Measurements from ENCODE around the gene LRRIQ4.
A peak's percentile ranks its signal among the peaks of the same experiment; 100 is the strongest.

The LRRIQ4 gene

DNA sequence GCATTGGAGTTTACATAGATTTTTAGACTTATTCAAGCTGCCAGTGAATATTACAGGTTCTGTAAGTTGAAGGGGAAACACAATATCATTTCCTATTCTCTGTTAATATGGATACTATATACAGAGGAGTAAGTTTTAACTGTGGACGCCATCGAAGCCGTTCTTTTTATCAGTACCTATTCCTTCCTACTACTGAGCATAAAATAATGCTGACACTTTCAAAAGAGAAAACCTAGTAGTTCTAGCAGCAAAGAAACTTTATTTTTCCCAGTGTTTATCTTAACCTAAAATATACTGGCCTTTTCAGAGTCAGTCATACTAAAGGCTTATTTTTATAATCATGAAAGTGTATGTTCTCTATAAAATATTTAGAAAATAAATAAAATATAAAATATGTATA is 42.8 kb downstream of the LRRIQ4 start:
- no peak for DNase-seq (ENCODE audit: low spot score)

DNA sequence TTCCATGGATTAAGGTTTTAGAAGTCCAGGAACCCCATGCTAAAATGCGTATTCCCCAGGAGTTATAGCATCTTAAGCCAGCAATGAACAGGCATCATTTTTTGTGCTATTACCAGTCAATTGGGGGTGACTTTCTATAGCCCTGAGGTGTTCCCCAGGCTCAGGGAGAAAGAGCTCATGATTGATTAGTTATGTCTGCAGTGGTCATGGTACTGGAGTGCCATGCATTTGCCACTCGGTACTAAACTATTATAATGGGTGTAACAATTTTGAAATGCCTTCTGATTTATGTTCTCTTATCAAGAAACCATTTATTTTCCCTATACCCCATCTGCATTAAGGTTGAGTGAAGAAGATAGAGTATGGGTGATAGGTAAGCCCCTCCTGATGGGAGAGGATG is 45.1 kb downstream of the LRRIQ4 start:
- no peak for DNase-seq (ENCODE audit: low spot score)

DNA sequence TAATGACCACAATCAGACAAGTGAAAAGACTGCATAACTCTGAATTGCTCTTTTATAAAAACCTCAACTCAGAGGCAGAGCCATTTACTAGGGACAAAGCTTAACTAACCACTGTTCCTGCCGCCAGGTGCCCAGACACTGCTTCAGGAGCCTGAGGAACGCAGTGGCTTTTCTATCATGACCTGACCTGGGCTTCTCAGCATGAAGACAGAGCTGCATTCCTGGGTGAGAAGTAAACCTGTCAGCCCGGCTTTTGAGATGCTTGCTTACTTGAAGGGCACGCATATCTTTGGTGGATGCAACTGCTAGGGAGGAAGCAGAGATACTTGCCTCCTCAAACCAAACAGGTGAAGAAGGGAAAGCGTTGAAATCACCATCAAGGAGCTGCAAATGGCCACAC is 49.2 kb downstream of the LRRIQ4 start:
- DNase-seq (ENCODE audit: low spot score) = no peak

DNA sequence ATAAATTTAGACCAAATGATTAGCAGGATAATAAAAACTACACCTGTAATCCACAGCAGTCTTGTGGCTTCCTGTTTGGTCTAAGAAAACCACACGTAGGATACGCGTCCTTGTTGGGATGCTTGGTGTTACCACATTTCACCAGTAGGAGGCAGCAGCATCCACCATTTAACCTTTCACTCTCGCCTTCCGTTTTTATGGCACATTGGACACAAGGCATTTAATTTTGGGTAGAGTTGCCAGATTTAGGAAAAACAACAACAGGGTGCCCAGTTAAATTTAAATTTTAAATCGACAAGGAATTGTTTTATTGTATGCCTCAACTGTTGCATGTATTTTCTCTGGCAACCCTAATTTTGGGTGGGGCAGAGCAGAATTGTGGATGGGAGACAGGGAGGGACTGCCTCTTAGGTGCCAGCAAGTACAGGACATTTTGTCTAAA is 50.8 kb downstream of the LRRIQ4 start:
- peak; percentile 86 for DNase-seq (ENCODE audit: low spot score)

DNA sequence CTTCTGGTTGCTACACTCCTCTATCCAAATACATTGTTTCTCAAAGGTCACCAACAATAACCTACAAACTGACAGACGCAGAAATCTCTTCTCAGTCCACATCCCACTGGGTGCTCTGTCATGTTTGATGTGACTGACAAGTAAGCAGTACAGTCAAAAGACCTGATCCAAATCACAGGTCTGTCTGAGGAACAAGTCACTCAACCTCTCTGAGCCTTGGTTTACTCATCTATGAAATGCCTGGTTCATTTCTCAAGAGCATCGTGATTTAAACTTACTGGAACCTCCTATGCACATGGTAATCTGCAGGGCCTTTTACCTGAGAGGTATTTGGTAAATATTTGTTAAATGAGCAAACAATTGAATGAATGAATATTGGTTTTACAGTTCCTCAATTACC is 51.6 kb downstream of the LRRIQ4 start:
- no peak for DNase-seq (ENCODE audit: low spot score)

DNA sequence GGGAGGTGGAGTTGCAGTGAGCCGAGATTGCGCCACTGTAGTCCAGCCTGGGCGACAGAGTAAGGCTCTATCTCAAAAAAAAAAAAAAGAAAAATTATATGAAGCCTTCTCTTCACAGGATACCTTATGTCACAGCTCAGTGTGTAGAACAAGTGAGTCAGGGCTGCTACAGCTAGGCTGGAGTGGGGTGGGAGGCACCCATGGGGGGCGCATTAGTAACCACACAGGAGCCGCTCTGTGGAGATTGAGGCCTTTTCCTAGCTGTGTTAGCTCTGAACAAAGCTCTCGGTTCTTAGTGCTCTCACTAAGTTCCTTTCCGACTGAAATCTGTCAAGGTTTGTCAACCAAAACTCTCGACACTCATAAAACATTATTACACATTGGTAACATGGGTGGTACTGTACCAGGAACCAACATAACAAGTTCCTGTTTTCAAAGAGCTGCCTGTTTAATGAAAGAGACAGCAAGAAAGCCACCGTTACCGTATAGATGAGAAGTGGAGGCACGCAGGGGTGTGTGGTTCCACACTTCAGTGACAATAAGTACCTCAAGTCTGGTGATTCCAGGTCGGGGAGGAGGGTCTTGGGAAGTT is 52.6 kb downstream of the LRRIQ4 start:
- no peak for DNase-seq (ENCODE audit: low spot score)

DNA sequence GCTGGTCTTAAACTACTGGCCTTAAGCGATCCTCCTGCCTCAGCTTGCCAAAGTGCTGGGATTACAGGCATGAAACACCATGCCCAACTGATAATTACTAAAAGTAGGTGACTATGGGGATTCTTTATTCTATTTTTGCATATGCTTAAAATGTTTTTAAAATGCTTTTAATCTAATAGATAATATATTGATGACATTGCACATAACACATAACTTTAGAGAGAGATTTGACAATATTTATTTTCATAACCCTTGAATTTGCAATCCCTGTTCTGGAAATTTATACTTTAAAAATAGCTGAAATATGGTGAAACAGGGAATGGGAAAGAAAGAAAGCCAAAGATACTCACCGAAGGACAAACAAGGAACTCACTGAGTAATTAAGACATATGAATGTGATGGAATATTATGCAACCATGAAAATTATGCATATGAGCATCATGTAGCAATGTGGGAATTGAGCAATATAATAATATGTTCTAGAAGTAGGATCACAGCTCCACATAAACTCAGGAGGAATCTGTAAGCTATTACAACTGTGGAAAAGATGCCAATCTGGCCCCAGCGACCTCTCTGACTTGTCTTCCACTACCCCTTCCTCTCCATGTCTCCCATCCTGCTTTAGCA is 55.0 kb downstream of the LRRIQ4 start:
- DNase-seq (ENCODE audit: low spot score) = no peak

DNA sequence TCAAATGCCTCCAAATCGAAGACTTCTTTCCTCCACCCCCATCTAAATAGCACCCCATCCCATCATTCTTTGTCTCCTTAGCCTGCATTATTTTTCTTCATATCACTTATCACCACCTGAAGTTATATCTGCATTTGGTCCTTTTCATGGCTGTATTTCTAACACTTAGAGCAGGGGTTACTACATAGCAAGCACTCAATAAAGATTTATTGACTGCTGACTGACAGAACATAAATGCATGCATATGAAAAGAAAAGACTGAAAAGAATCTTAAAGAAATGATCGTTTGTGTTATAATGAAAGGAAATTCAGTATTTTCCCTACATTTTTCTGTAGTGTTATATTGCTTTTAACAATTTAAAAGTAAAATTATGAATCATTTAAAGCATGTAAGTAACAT is 55.7 kb downstream of the LRRIQ4 start:
- no peak for DNase-seq (ENCODE audit: low spot score)

DNA sequence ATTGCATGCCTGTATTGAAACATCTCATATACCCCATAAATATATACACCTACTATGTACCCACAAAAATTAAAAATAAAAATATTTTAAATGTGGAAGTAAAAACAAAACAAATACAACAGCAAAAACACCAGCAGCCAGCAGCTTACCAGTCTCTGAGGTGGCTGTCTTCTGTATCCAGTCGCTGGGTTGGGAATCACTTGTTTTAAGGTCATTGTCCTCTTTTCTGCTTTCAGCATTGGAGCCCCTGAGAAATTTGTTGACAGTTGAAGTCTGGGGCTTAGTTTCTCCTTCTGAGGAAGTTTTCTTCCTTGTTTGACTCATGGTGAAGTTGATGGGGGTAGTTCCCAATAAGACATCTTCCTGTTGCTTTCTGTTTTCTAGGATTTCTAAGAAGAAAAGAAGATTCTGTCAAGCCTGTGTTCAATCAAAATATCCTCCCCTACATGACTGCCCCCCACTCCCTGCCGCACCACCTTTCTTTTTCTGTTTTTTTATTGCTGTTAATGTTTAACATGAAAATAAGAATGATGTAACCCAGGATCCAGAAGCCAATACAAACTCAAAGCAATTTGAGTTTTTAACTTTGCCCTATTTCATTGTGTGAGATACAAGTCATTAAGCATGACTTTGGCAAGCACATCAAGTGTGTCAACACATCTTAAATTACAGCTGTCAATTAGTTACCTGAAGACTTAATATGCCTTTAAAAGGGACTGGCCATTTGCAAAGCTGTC is 57.0 kb downstream of the LRRIQ4 start, which contains the start of gene LRRC31:
Gene LRRC31 (minus strand): TSS at position 452 of the 737 bp plus-strand sequence. CDS start 128 bp downstream, at position 324.
- DNase-seq (ENCODE audit: low spot score) = no peak

DNA sequence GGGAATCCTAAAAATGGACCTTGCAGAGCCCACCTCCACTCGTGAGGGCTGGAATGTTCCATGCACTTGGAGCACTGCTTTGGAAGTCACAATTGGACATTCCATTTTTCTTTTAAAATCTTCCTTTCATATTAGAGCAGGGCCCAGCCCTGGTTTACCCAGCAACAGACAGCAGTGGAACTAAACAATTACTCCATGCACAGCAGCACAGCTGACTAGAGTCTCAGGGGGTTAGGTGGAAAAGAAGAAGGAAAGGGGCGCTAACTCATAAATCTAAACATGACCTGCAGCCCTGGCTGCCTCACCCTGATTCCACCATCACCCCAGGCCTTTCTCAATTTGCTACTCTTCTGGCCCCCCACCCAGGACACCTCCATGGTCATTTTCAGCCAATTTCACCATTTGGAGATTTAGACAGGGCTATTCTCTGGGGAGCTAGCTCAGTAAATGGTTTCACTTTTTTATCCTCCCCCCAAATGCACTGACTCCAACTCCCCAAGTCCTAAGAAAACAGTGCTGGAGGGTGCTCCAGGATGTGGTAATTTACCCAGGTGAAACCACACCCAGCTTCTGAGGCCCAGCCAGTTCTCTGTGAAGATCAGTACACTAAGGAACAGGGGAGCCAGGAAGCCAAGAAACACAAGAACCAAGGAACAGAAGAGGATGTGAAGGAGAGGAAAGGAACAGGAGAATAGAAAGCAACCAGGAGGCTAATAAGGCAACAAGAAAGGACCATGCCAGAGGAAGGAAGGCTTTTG is 58.6 kb downstream of the LRRIQ4 start:
- no peak for DNase-seq (ENCODE audit: low spot score)

DNA sequence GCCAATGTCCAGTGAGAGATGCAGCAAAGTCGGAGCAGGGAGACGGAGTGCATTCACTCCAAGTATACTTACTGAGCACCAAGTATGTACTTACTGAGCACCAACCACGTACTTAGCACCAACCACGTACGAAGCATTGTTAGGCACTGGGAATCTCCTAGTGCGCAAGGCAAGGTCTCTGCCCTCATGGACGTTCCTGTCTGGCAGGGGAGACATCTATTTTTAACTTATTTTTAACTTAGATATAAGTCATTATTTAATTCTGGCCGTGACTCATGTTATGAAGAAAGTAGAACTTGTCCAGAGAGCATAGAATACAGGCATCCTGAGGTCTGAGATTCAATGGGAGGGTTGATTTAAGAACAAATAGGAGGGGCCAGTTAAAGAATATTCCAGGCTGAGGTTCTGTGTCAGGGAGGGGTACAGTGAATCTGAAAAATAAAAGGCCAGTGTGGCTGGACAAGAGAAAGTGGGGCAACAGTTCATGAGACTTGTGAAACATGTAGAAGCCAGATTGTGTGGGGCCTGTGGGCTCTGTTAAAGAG is 66.4 kb downstream of the LRRIQ4 start:
- DNase-seq (ENCODE audit: low spot score) = no peak

DNA sequence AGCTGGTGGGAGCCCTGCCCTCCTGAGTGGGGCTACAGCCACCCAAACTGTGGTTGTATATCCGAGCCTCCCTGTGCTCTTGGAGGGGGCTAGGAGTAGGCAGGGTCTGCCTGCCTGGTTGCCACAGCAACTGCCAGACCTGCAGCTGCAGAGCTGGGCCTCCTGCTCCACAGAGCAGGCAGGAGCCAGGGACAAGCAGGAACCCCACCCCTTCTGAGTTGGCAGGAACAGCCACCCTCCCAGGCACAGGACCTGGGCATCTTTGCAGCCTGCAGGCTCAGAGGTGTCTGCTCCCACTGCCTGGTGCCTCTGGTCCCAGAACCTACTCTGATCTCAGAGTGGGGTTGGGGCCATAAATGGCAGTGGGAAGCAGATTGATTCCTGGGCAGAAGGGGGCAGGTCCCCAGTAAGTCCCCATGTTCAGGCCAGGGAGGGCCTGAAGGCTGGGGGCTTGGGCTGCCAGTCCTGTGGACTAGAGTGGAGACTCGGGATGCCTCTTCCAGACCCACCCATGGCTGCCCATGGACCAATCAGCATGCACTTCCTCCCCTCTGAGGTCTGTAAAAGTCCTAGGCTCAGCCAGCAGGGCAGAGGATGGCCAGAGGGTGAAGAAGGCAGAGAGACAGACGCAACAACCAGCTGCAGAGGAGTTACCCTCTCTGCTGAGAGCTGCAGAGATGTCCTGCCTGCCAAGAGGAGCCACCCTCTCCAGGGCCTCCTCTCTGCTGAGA is 67.3 kb downstream of the LRRIQ4 start:
- DNase-seq (ENCODE audit: low spot score) = no peak

DNA sequence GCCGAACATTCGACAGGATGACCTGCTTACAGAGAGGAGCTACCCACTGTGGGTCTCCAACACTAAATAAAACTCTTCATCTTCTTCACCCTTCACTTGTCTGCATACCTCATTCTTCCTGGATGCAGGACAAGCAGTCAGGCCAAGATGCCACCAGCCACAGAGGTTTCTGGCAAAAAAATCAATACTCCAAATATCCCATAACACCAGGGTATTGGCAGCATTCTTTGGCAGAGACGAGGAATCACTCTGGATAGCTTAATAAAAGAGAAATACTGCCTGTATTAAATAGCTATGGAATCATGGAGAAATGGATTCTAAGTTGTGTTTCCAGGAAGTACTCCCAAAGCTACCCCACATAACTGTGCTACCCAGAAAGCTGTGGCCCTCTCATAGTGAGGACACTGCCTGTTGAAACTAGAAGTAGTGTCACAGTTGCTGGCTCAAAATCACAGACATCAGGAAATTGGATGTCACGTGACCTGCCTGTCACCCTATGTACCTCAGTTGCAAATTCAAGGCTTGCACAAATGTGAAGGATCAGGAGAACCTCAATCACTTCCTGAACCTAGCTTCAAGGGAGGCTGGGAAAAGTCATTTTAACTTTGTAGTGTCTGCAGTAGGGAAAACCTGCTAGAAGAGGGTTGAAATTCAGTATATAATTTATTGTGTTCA is 68.0 kb downstream of the LRRIQ4 start:
- no peak for DNase-seq (ENCODE audit: low spot score)

DNA sequence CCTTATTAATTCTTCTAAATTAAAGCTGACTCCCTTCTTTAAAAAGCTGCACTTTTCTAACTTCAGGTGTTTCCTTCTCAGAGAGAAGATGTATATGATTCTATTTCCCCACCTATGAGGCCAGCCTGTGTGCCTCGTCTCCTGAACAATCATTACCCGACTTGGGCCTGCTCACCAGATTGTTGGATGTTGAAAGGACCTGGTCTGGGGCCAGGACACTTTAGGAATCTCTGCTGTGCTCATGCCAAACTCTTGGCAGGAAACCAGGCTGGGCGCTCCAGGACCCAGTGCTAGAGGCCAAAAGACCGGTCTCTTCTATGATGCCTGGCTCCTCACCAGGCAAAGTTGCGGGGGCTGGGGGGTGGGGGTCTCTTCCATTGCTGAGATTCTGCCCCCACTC is 74.0 kb downstream of the LRRIQ4 start:
- DNase-seq (ENCODE audit: low spot score) = no peak

Data from hematopoietic multipotent progenitor cell treated with erythropoietin and hydrocortisone succinate and interleukin-3 and kit ligand, for 15 days (in vitro differentiated cells).